ENCODE data around the gene RELT. TPM values are rescaled to one million over a fixed set of nuclear protein-coding genes. Genes with fewer than 3 reads are reported as not detected.
"Not testable (repeated sequence)": the region's sequence is repeated elsewhere in the genome, so short reads cannot be mapped to it uniquely, and the experiment has no call there.

RELT gene
- total RNA-seq, 2 experiments from 2014 or later, result 31.2 to 39.6 TPM

- no peak overlapping the region for H3K4me3 Mint-ChIP-seq
- ATAC-seq, result no peak
- no peaks in the 10 kb centered on the region for H3K27me3 Mint-ChIP-seq
- H3K36me3 Mint-ChIP-seq, result no peaks in the 10 kb centered on the region
- H3K9me3 Mint-ChIP-seq (ENCODE audit: low read depth), result no peaks in the 10 kb centered on the region
- H3K4me1 Mint-ChIP-seq, result peaks cover 3% of the 10 kb centered on the region
- DNase-seq, result no peak
- H3K27ac Mint-ChIP-seq, result no peak overlapping the region
- CTCF ChIA-PET, result interaction anchor here (1.0 to 2.8 kb wide), 3 partner anchors 13 to 77 kb away, joined by 3 to 10 read pairs (median 5); no protein-coding TSS in a partner anchor
Observed at GRCh38 chr11:73428227-73428626, 52.0 kb downstream of the RELT start.

- Mint-ChIP-seq H3K4me3 (no peak overlapping the region), H3K27me3 (no peaks in the 10 kb centered on the region), H3K27ac (no peak overlapping the region), H3K36me3 (no peaks in the 10 kb centered on the region), H3K9me3 (ENCODE audit: low read depth) (no peaks in the 10 kb centered on the region), H3K4me1 (peaks cover 3% of the 10 kb centered on the region)
- DNase-seq, result no peak
- CTCF ChIA-PET, result interaction anchor here (1.0 to 2.8 kb wide), 3 partner anchors 13 to 77 kb away, joined by 3 to 10 read pairs (median 5); no protein-coding TSS in a partner anchor
- ATAC-seq, result no peak
Observed at GRCh38 chr11:73428699-73429098, 52.5 kb downstream of the RELT start.

- no peak for ATAC-seq
- no peak for DNase-seq
- Mint-ChIP-seq H3K36me3 (no peaks in the 10 kb centered on the region), H3K4me1 (peaks cover 3% of the 10 kb centered on the region), H3K4me3 (no peak overlapping the region), H3K27ac (no peak overlapping the region), H3K9me3 (ENCODE audit: low read depth) (no peaks in the 10 kb centered on the region), H3K27me3 (no peaks in the 10 kb centered on the region)
- CTCF ChIA-PET, result interaction anchor here (1.0 to 2.8 kb wide), 3 partner anchors 14 to 78 kb away, joined by 3 to 10 read pairs (median 5); no protein-coding TSS in a partner anchor
Observed at GRCh38 chr11:73429121-73429750, 53.0 kb downstream of the RELT start.

GRCh38 chr11:73430326-73430725 lies 54.1 kb downstream of the RELT start:
- ATAC-seq (no peak), DNase-seq (no peak)
- Mint-ChIP-seq H3K4me3 (no peak overlapping the region), H3K9me3 (ENCODE audit: low read depth) (no peaks in the 10 kb centered on the region), H3K27me3 (no peaks in the 10 kb centered on the region), H3K4me1 (peaks cover 3% of the 10 kb centered on the region), H3K27ac (no peak overlapping the region), H3K36me3 (no peaks in the 10 kb centered on the region)
- CTCF ChIA-PET, result no interaction called here

- no peak for ATAC-seq
- CTCF ChIA-PET, result no interaction called here
- Mint-ChIP-seq H3K9me3 (ENCODE audit: low read depth) (no peaks in the 10 kb centered on the region), H3K4me3 (no peak overlapping the region), H3K36me3 (no peaks in the 10 kb centered on the region), H3K27me3 (no peaks in the 10 kb centered on the region), H3K27ac (no peak overlapping the region), H3K4me1 (peaks cover 3% of the 10 kb centered on the region)
- no peak for DNase-seq
Observed at GRCh38 chr11:73431396-73431795, 55.2 kb downstream of the RELT start.

GRCh38 chr11:73436859-73437258 lies 60.7 kb downstream of the RELT start:
- H3K36me3 Mint-ChIP-seq; H3K9me3 Mint-ChIP-seq (ENCODE audit: low read depth); CTCF ChIA-PET; H3K4me3 Mint-ChIP-seq; H3K27me3 Mint-ChIP-seq; H3K27ac Mint-ChIP-seq; DNase-seq; H3K4me1 Mint-ChIP-seq; ATAC-seq: not testable (repeated sequence)

- CTCF ChIA-PET, result interaction anchor here (0.6 to 0.9 kb wide), 2 partner anchors 40 to 88 kb away, joined by 3 read pairs; no protein-coding TSS in a partner anchor
- H3K4me3 Mint-ChIP-seq, result no peak overlapping the region
- no peaks in the 10 kb centered on the region for H3K4me1 Mint-ChIP-seq
- ATAC-seq (no peak), DNase-seq (no peak)
- H3K36me3 Mint-ChIP-seq, result no peaks in the 10 kb centered on the region
- no peaks in the 10 kb centered on the region for H3K27me3 Mint-ChIP-seq
- H3K27ac Mint-ChIP-seq, result no peak overlapping the region
- no peaks in the 10 kb centered on the region for H3K9me3 Mint-ChIP-seq (ENCODE audit: low read depth)
Observed at GRCh38 chr11:73439002-73439843, 63.0 kb downstream of the RELT start.

- no peak for ATAC-seq
- no peaks in the 10 kb centered on the region for H3K27me3 Mint-ChIP-seq
- DNase-seq, result no peak
- H3K4me1 Mint-ChIP-seq, result no peaks in the 10 kb centered on the region
- H3K9me3 Mint-ChIP-seq (ENCODE audit: low read depth), result no peaks in the 10 kb centered on the region
- no peak overlapping the region for H3K27ac Mint-ChIP-seq
- CTCF ChIA-PET, result interaction anchor here (0.6 to 1.3 kb wide), 2 partner anchors 118 to 497 kb away, joined by 3 read pairs; no protein-coding TSS in a partner anchor
- peaks cover 3% of the 10 kb centered on the region for H3K36me3 Mint-ChIP-seq
- H3K4me3 Mint-ChIP-seq, result no peak overlapping the region
Observed at GRCh38 chr11:73445980-73446379, 69.8 kb downstream of the RELT start.

GRCh38 chr11:73446766-73447165 lies 70.6 kb downstream of the RELT start:
- Mint-ChIP-seq H3K9me3 (ENCODE audit: low read depth) (no peaks in the 10 kb centered on the region), H3K27ac (no peak overlapping the region), H3K36me3 (peaks cover 3% of the 10 kb centered on the region), H3K4me3 (no peak overlapping the region), H3K4me1 (no peaks in the 10 kb centered on the region), H3K27me3 (no peaks in the 10 kb centered on the region)
- ATAC-seq, result no peak
- no peak for DNase-seq
- CTCF ChIA-PET, result interaction anchor here (0.8 to 1.3 kb wide), 2 partner anchors 112 to 117 kb away, joined by 3 read pairs; no protein-coding TSS in a partner anchor

Other genes starting within 250 kb of the RELT start
- 10 to 100 TPM; 42.1 to 71.0 TPM for gene FCHSD2, start 234.1 kb upstream of the RELT start, total RNA-seq
- gene P2RY2, start 158.1 kb upstream of the RELT start, total RNA-seq, result not detected
- not detected for gene P2RY6, start 104.1 kb upstream of the RELT start, total RNA-seq
- gene ARHGEF17, start 68.1 kb upstream of the RELT start, total RNA-seq, result not detected
- 10 to 100 TPM; 19.3 to 20.5 TPM for gene FAM168A, start 221.7 kb downstream of the RELT start, total RNA-seq